GM06990 (cell line): ENCODE data around the gene CDPF1.

Source experiments
- DNase-seq: peaks from one replicate; pipeline ENCODE4 v3.0.0-alpha.2; 2011; ENCODE audit not compliant: insufficient read length; ENCODE audit errors: extremely low read depth
- H3K27me3 ChIP-seq: replicated peaks from 2 replicates; pipeline ENCODE4 v1.6.0; 2011; ENCODE audit warnings: low read length; ENCODE audit not compliant: control insufficient read depth, insufficient read depth
- H3K36me3 ChIP-seq: 2 replicates; pipeline ENCODE4 v1.5.1; 2011; ENCODE audit warnings: low read length; ENCODE audit not compliant: control insufficient read depth, insufficient read depth
- H3K4me3 ChIP-seq: replicated peaks from 2 replicates; pipeline ENCODE4 v1.5.1; 2011; ENCODE audit warnings: low read depth, mild to moderate bottlenecking, control low read depth, low read length
- TF ChIP-seq, protein P1 (sequence below): IDR thresholded peaks from 2 replicates; pipeline ENCODE4 v1.5.1; 2011; ENCODE audit warnings: low read length, control low read depth, mild to moderate bottlenecking, inconsistent platforms; ENCODE audit not compliant: insufficient read depth, poor library complexity, severe bottlenecking

CDPF1 gene

DNA sequence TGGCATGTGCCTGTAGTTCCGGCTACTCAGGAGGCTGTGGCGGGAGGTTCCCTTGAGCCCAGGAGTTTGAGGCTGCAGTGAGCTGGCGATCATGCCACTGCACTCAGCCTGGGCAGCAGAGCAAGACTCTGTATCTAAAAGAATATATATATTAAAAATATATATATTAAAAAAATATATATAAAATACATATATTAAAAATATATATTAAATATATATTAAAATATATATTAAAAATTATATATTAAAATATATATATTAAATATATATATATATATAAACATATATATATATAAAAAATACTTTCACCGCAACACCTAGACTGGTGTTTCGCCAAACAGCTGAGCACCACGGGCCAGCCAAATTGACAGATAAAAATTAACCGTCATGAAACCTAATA, 26.5 kb upstream of the CDPF1 start:
- no peaks in the 10 kb centered on the region for H3K27me3 ChIP-seq
- no peak for DNase-seq
- peaks cover 26% of the 10 kb centered on the region for H3K36me3 ChIP-seq
- TF ChIP-seq, protein P1, sequence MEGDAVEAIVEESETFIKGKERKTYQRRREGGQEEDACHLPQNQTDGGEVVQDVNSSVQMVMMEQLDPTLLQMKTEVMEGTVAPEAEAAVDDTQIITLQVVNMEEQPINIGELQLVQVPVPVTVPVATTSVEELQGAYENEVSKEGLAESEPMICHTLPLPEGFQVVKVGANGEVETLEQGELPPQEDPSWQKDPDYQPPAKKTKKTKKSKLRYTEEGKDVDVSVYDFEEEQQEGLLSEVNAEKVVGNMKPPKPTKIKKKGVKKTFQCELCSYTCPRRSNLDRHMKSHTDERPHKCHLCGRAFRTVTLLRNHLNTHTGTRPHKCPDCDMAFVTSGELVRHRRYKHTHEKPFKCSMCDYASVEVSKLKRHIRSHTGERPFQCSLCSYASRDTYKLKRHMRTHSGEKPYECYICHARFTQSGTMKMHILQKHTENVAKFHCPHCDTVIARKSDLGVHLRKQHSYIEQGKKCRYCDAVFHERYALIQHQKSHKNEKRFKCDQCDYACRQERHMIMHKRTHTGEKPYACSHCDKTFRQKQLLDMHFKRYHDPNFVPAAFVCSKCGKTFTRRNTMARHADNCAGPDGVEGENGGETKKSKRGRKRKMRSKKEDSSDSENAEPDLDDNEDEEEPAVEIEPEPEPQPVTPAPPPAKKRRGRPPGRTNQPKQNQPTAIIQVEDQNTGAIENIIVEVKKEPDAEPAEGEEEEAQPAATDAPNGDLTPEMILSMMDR = no peak
- H3K4me3 ChIP-seq = no peak overlapping the region

DNA sequence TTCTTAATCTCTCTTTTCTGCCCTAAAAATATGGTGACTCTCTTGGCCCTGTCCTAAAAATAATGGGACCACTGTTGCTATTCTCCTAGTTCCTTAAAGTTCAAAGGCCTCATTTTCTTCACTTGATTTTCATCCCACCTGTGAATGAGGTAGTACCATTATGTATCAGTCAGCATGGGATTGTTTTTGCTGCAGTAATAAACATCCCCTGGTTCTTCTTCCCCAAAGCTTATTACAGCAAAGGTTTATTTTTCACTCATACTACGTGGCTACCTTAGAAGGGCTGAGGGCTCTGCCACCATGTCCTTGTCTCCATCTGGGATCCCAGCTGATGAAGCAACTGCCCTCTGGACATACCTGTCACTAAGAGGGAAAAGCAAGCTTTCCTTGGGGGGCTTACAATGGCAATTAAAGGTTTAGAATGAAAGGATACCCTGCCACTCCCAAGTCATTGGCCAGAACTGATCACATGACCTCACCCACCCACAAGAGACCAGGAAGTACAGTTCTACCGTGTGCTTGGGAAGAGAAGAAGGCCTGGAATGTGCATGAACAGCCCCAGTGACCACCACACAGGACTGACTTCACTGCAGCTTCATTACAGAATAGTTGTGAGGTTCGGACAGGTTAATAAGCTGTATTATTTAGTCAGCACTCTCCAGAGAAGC, 25.5 kb upstream of the CDPF1 start:
- TF ChIP-seq, protein P1 = no peak
- Histone ChIP-seq H3K36me3 (peaks cover 23% of the 10 kb centered on the region), H3K4me3 (no peak overlapping the region), H3K27me3 (no peaks in the 10 kb centered on the region)
- no peak for DNase-seq

DNA sequence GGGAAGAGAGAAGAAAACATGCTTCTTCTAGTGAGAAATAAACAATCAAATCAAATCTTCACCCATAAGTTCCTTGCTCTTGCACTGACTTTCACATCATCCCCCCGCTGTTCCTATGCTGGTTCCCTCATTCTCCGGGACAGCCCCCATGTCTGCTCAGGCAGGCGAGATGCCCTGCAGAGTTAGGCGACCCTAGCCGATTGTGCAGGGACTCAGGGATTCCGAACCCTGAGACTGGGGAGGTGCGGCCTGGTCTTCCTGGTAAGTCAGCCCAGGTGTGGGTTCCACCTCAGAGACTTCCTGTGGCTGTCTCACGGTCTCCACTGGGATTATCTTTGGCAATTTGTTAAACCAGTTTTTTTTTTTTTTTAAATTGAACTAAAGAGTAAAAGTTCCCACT, 24.3 kb upstream of the CDPF1 start:
- no peaks in the 10 kb centered on the region for H3K27me3 ChIP-seq

DNA sequence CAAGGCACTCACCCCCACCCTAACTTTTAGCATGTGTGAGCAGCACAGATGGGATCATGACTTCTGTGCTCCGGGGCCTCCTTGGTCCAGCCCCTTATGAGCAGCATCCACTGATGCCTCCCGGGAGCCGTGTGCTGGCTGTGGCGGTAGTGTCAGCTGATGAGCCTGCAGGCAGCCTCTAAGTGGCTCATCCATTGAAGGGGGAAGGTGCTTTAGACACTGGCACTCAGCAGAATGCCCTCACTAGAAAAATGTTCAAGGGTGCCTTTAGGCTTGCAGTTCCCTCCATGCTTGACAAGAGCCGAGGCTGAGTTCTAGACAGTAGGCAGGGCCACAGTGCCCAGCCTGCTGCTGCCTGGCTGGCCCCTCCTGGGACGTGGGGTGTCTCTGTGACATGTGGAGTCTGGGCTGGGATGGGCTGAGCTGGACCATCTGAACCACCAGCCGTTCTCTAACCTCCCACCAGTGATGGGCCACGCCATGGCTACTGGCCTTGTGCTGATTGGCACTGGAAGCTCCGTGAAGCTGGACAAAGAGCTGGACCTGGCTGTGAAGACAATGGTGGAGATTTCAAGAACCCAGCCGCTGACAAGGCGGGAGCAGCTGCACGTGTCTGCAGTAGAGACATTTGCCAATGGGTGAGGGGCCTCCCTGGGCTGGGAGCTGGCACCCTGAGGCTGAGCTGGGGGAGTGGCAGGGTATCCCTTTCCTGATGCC, 23.5 kb upstream of the CDPF1 start:
- Histone ChIP-seq H3K27me3 (no peaks in the 10 kb centered on the region), H3K4me3 (no peak overlapping the region), H3K36me3 (peaks cover 18% of the 10 kb centered on the region)
- no peak for DNase-seq
- TF ChIP-seq, protein P1 = no peak

More for the DNA sequence above, 24.3 kb upstream of the CDPF1 start:
- Histone ChIP-seq H3K36me3 (peaks cover 20% of the 10 kb centered on the region), H3K4me3 (no peak overlapping the region)
- TF ChIP-seq, protein P1 = no peak
- no peak for DNase-seq

DNA sequence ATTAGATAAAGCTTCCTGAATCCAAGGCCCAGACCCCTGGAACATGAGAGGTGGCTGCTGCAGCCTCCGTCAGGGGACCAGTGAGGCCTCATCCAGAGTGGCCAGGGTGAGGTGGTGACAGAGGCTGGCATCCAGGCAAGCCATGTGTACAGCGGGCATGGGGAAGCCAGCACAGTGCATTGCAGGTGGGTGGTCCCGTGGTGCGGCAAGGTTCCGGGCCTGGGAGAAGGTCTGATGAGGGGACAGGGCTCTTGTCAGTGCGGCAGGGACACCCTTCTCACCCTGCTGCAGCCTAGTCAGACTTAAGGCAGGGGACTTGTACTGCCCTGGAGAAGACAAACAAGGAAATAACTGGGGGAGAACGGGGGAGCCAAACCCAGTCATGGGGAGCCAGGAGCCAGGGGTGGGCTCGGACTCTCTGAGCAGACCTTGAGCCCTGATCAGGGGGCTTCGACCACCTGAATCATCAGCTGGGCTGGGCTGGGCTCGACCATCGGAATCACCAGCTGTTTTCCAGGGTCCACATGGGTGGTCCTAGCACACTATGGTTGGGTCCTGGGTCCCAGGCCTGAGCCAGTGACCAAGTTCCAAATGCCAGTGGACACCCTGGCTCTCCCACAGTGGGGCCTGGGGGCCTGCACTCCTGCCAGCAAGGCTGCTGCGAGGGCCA, 22.8 kb upstream of the CDPF1 start:
- Histone ChIP-seq H3K27me3 (no peaks in the 10 kb centered on the region), H3K4me3 (no peak overlapping the region), H3K36me3 (peaks cover 16% of the 10 kb centered on the region)
- DNase-seq = no peak
- TF ChIP-seq, protein P1 = no peak
